ENCODE data around the gene DHX34.

DHX34 gene

GRCh38 chr19:47319923-47320871 lies 28.9 kb upstream of the DHX34 start:
- no peak for TF ChIP-seq CTCF (IDR thresholded peaks at IDR 0.05)

GRCh38 chr19:47321630-47322029 lies 27.5 kb upstream of the DHX34 start:
- no peak for TF ChIP-seq CTCF (IDR thresholded peaks at IDR 0.05)

- TF ChIP-seq CTCF (IDR thresholded peaks at IDR 0.05) = no peak
Observed at GRCh38 chr19:47322058-47322457, 27.1 kb upstream of the DHX34 start.

- no peak for TF ChIP-seq CTCF (IDR thresholded peaks at IDR 0.05)
Observed at GRCh38 chr19:47323409-47323808, 25.7 kb upstream of the DHX34 start.

- TF ChIP-seq CTCF (IDR thresholded peaks at IDR 0.05) = no peak
Observed at GRCh38 chr19:47323872-47324271, 25.2 kb upstream of the DHX34 start.

- no peak for TF ChIP-seq CTCF (IDR thresholded peaks at IDR 0.05)
Observed at GRCh38 chr19:47324502-47324901, 24.6 kb upstream of the DHX34 start.

- no peak for TF ChIP-seq CTCF (IDR thresholded peaks at IDR 0.05)
Observed at GRCh38 chr19:47330466-47330869, 18.6 kb upstream of the DHX34 start.
